ENCODE results near the gene PRKCE.
A peak's percentile ranks its signal among the peaks of the same experiment; 100 is the strongest.

The PRKCE gene

DNA sequence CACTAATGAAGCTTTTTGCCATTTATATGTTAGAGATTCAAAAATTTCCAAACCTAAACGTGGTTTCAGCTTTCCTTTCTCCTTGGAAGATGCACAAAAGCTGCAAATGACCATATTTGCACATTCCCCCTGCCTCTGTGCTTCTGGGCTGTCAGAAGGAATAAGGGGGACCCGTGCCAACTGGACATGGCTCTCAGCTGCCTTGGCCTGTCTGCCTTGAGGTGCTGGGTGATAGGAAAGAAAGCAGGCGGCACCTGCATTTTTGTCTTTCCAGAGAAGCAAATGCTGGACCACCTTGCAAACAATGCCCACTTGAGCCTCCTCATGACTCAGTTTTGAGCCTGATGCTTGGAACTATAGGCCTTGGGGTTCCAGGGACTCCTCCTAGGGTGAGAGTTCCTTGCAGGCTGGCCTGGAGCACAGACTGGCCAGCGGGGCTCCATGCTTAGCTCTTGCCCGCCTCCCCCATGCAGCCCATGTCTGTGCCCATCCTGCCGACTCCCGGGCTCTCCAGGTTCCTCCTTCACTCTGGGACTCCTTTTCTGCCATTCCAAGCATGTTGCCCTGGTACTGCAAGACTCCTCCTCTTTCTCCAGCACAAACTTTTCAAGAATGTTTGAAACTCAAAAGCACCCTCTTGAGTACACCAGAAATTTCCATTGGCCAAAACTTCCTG, 536.7 kb downstream of the PRKCE start:
- H3K4me3 ChIP-seq (replicated peaks in 1 of 2; ENCODE audit: low read depth in 2 of 2, low read length in 2 of 2): no peak overlapping the region
- no peak for DNase-seq (ENCODE audit: low read depth in 2 of 2)
- TF ChIP-seq, protein P1, sequence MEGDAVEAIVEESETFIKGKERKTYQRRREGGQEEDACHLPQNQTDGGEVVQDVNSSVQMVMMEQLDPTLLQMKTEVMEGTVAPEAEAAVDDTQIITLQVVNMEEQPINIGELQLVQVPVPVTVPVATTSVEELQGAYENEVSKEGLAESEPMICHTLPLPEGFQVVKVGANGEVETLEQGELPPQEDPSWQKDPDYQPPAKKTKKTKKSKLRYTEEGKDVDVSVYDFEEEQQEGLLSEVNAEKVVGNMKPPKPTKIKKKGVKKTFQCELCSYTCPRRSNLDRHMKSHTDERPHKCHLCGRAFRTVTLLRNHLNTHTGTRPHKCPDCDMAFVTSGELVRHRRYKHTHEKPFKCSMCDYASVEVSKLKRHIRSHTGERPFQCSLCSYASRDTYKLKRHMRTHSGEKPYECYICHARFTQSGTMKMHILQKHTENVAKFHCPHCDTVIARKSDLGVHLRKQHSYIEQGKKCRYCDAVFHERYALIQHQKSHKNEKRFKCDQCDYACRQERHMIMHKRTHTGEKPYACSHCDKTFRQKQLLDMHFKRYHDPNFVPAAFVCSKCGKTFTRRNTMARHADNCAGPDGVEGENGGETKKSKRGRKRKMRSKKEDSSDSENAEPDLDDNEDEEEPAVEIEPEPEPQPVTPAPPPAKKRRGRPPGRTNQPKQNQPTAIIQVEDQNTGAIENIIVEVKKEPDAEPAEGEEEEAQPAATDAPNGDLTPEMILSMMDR (IDR thresholded peaks at IDR 0.05; ENCODE audit: low read depth, low read length): no peak

DNA sequence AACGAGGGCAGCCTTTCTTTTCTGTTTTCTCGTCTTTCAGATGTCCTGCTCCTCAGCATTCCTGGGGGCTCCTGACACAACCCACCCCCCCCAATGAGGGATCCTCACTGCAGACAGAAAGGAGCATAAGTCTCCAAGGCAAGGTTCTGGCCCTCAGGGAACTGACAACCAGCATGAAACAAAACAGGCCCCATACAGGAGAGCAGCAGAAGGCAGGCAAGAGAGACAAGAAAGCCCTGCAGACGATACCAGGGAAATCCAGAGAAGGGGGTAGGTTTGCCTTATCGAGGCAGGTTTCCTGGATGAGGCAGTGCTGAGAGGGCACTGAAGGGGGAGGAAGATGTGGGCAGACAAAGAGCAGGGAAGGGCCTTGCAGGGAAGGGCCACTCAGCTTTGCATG, 541.9 kb downstream of the PRKCE start:
- H3K4me3 ChIP-seq (replicated peaks in 1 of 2; ENCODE audit: low read depth in 2 of 2, low read length in 2 of 2): no peak overlapping the region
- TF ChIP-seq, protein P1 (IDR thresholded peaks at IDR 0.05; ENCODE audit: low read depth, low read length): no peak
- no peak for DNase-seq (ENCODE audit: low read depth in 2 of 2)

DNA sequence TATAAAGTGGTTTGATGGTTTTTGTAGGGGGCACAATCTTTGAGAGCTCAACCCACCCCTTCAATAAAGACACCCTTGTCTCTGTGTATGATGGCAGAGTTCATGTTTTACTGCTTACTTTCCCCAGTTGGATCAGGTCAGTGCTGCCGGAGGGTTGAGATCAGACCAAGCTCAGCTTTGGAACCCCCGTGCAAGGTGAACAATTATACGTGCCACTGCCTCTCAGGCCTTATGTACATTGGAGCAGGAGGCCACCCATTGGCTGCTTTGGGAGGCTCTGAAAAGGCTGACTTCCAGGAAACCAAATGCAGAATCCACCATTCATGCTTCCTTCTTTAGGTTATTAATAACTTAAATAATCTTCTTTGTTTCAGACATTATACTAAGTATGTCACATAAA, 542.4 kb downstream of the PRKCE start:
- no peak overlapping the region for H3K4me3 ChIP-seq (replicated peaks in 1 of 2; ENCODE audit: low read depth in 2 of 2, low read length in 2 of 2)
- TF ChIP-seq, protein P1 (IDR thresholded peaks at IDR 0.05; ENCODE audit: low read depth, low read length): no peak
- DNase-seq (ENCODE audit: low read depth in 2 of 2): no peak

DNA sequence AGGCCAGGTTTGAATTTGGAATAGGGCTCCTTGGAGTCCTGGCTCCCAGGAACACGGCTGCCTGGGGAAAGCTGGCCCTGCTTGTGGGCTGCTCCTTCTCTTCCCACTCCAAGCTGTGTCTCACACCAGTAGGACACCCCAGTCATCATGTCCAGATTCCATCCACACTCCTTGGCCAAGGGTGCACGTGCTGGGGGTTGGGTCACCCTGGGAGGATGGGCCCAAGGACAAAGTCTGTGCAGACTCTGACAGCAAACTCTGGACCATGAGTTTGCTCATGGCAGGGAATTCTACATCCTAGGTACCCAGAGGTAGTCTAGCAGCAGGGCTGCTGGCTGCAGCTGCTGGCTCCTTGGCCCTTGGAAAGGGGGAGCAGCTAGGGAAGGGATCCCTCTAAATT, 543.4 kb downstream of the PRKCE start:
- H3K4me3 ChIP-seq (replicated peaks in 1 of 2; ENCODE audit: low read depth in 2 of 2, low read length in 2 of 2): no peak overlapping the region
- no peak for DNase-seq (ENCODE audit: low read depth in 2 of 2)
- TF ChIP-seq, protein P1 (IDR thresholded peaks at IDR 0.05; ENCODE audit: low read depth, low read length): no peak

DNA sequence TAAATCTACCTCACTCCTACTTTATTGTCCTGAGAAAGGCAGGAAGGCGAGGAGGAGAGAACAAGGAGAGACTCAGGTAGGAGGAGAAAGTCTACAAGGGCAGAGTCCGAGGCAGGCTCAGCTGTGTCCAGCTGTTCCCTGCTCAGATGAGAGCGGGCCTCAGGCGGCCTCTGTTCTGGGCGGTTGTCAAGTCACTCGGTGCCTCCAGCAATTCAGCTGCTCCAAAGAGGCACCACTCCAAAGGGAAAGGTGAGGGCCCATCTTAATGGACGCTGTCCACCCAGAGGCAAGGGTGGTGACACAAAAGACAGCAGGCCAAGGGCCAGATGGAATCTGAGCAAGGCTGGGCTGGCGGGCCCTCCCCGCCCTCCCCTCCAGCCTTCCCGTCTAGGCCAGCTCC, 544.3 kb downstream of the PRKCE start:
- no peak overlapping the region for H3K4me3 ChIP-seq (replicated peaks in 1 of 2; ENCODE audit: low read depth in 2 of 2, low read length in 2 of 2)
- TF ChIP-seq, protein P1 (IDR thresholded peaks at IDR 0.05; ENCODE audit: low read depth, low read length): no peak
- no peak for DNase-seq (ENCODE audit: low read depth in 2 of 2)

DNA sequence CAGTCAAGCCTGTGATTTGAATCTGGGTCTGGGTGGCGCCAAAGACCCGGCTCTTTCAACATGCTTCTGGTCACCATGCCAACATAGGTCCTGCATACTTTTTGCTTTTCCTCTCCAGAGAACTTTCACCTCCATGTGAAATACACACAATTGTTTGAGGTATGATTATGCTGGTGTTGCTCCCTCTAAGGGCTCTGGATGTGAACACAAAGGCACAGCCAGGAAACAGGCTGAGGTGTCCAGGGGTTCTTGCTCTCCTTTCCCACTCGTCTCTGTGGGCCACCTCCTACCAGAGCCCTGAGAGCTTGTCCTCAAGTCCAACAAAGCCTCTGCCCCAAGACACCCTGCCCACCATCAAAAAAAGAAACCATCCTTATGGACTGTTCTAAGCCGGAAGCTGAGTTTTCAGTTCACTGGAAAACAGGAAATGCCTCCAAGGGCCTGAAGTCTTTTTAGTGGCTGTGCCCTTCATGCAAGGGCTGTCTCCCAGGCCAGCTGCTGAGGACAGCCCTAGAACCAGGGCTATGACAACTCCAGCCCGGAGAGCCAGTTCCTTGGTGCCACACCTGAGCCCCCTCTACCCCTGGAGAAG, 545.5 kb downstream of the PRKCE start:
- H3K4me3 ChIP-seq (replicated peaks in 1 of 2; ENCODE audit: low read depth in 2 of 2, low read length in 2 of 2): no peak overlapping the region
- DNase-seq (ENCODE audit: low read depth in 2 of 2): peak in 1 of 2 donors; percentile 35
- TF ChIP-seq, protein P1 (IDR thresholded peaks at IDR 0.05; ENCODE audit: low read depth, low read length): no peak
